NOMO-1 treated with DMSO at 0.1 percent for 48 hours (cell line): ENCODE measurements around the gene NDC80.
A peak's percentile ranks its signal among the peaks of the same experiment; 100 is the strongest.
"Not testable (repeated sequence)": the region's sequence is repeated elsewhere in the genome, so short reads cannot be mapped to it uniquely, and the experiment has no call there.

Experiments used
- DNase-seq: peaks from one replicate; lab custom pipeline; 2025; ENCODE audit not compliant: unreplicated experiment; lab: John Stamatoyannopoulos, UW

NDC80 gene

DNA sequence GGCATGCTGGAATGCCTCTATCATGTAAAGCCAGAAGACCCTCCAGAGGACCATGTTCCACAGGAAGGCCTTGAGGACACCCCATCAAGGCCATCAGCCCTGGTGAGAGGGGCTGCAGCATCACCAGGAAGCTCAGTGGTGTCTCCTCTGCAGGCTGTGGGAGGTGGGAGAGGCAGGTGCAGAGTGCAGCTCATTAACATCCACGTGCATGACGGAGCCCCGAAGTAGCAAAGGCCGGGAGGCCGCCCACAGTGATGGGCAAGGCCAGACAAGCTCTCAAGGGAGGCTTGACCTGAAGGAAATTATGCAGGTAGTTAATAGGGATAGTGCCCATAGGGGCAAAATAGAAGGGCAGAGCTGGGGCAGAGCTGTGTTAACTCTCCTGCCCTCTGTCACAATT lies 53.9 kb downstream of the NDC80 start:
- DNase-seq, result no peak

DNA sequence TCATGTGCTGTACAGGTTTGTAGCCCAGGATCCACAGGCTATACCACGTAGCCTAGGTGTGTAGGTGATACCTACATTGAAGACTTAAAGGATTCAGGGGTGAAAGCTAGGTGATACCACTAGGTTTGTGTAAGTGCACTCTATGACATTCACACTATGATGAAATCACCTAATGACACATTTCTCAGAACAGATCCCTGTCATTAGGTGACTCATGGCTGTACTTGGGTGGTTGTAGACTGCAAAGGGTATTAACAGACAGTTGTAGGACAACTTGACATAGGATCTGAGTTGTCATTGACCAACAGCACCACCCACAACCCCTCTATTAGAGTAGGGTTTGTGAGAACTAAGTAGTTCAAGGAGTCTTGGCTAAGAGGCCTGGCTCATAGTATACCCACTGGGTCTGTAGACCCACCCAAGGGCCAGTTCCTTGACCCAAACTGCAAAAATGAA lies 56.5 kb downstream of the NDC80 start:
- DNase-seq, result peak; percentile 76

DNA sequence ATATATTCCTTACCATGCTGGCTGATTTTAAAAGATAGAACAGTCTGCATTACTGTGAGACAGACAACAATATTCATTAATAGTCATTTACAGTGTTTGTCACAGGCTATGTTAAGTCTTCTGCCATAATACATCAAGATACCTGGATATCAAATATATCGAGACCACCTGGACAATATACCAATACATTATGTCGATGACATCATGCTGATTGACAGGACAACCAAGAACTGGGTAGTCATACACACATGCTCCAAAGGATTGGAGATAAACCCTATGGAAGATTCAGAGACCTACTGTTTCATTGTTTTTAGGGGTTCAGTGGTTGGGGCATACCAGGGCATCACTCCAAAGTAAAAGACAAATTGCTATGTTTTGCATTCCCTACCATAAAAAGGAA lies 57.6 kb downstream of the NDC80 start:
- no peak for DNase-seq

DNA sequence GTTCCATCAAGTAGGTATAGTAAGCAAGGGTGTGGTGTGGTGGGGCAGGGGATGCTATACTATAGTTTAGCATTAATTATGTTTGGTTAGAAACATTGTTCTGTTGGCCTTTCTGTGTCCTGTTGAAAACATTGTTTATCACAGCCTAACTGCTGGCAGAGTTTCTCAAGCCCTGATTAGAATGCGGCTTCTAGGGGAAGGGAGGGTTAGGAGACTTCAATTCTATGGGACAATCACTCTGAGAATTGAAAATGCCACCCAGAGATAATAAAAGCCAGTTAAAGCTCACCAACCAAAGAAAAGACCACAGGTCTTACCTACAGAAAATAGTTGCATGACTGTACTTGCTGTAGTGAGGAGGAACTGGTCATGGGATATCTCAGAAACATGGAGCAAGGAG lies 64.2 kb downstream of the NDC80 start:
- no peak for DNase-seq

DNA sequence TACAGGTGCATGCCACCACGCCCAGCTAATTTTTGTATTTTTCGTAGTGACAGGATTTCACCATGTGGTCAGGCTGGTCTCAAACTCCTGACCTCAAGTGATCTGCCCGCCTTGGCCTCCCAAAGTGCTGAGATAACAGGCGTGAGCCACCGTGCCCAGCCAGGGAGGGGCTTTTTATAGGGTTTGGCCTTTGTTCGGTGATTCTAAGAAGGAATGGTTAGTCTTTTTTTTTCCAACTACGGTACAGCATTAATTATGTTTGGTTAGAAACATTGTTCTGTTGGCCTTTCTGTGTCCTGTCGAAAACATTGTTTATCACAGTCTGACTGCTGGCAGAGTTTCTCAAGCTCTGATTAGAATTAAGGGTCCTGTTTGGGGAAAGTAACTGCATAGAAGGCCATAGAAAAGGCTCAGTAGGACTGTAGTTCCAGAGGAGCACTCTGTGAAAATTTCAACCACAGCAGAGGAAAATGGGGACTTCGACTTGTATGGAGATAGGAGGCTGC lies 64.8 kb downstream of the NDC80 start:
- DNase-seq, result no peak

DNA sequence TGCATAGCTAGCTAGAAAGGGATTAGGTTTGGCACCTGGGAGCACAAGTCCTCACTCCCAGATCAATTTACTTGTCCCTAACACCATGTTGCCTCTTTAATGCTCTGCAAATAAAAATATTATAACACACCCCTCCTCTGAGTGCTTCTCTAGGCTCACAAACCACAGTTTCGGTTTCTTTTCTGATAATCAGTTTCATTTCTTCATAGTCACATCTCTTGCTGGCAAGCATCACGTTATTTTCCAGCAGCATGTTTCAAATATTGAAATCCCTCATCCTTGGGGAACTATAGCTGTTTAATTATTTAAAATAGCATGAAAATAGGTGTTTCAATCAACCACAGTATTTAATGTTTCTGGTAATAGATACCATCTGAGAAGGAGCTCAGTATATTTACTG lies 70.3 kb downstream of the NDC80 start:
- peak; percentile 85 for DNase-seq

DNA sequence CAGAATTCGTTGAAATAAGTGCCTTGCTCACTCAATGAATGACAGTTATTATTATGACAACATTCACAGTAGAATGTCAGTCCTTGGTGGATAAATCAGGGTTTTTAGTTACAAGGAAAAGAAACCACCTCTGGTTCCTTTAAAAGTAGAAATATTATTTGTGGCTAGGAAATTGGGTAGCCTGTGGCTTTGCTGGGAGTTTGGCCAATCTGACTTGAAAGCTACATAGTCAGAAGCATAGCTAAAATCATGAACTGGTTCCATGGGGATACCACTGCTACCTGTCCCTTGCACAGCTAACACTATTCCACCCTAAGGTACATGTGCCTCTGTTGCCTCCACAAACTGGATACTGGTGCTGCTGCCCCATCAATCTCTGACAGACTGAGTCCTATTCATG lies 71.4 kb downstream of the NDC80 start:
- DNase-seq, result no peak

DNA sequence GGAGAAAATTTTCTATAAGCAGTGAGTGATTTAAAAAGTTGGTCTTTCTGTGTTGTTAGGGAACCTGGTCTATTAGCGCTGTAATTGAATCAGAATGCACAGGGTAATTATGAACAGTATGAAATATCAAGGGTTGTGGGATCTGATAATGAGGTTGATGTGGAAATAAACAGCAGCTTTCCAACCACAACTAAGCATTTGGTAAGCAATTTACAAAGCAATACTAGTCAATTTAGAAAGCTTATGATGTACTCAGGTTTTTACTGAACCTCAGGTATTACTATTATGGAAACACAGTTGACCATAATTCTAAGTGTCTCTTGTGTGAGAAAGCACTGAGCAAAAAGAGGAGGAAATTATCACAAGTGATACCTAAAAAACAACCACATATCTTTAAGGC lies 73.2 kb downstream of the NDC80 start:
- DNase-seq, result no peak

DNA sequence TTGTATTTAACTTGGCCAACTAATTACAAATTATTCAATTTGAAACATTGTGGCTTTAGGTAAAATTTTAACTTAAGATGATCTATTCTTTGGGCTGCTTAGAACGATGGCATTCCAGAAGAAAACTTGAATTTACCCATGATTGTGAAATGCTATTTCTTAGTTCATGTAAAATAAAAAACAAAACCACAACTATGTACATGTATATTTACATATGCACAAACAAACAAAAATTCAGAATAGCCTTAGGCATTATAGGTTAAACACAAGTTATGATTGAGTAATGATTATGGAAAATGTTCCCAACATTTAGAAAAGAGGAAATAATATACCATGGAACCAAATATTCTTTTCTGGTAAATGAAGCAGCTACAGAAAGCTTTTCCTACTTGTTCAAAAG lies 80.6 kb downstream of the NDC80 start:
- DNase-seq, result no peak

DNA sequence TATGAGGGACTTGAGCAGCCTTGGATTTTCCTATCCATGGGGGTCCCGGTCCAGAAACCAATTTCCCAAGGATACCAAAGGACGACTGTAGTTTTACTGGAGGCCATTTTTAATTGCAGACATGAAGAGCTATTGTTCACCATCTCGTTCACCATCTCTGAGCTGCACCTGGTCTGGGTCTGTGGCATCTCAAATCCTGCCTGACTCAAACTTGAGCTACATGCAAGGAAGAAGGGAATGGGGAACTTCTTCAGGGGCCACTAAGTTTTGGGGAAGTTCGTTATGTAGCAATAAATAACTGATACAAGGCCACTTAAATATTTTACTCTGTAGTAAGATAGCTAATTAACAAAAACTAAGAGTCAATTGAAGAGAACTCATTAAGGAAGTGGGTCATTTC lies 82.1 kb downstream of the NDC80 start:
- peak; percentile 84 for DNase-seq

DNA sequence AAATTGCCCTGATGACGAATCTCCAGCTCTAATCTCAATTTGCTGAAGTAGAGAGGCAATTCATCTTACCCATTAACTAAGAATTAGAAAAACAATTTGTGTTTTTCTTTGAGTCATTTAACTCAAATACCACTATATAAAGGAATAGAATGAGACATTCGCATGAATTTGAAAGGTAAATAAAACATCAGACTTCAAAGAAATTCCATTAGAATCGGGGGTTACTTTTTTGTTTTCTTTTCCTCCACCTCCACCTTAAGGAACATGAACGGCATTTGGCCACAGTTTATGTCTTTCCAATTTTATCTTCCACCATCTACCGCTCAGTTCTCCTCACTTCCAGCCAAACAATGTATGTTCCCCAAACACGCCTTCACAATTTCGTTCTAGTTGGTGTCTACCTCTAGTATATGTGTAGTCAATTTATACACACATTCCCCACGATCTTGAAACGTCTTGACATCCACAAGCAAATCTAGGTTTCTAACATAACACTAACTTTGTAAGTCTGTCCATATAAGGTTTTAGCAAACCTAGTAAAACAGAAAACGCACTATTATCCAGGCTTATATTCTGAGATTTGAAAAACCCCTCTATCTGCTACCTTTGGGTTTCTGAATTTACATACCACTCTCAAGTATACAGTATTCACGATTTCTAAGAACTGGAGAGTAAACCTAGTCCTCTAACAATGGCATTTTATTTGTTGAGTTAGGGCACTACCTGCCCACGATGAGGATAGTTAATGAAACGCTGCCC lies 83.0 kb downstream of the NDC80 start:
- no peak for DNase-seq

DNA sequence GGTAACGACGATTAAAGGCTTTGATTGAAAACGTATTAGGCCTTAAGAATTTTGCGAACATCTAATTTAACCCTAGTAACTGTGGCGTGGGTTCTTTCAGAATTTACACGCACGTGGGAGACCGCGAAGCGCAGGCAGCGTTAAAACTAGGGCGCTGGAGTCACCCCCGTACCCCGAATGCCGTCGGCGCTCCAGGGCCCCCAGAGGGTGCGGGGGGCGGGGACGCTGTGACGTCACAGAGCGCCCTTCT lies 83.5 kb downstream of the NDC80 start:
- DNase-seq, result no peak

DNA sequence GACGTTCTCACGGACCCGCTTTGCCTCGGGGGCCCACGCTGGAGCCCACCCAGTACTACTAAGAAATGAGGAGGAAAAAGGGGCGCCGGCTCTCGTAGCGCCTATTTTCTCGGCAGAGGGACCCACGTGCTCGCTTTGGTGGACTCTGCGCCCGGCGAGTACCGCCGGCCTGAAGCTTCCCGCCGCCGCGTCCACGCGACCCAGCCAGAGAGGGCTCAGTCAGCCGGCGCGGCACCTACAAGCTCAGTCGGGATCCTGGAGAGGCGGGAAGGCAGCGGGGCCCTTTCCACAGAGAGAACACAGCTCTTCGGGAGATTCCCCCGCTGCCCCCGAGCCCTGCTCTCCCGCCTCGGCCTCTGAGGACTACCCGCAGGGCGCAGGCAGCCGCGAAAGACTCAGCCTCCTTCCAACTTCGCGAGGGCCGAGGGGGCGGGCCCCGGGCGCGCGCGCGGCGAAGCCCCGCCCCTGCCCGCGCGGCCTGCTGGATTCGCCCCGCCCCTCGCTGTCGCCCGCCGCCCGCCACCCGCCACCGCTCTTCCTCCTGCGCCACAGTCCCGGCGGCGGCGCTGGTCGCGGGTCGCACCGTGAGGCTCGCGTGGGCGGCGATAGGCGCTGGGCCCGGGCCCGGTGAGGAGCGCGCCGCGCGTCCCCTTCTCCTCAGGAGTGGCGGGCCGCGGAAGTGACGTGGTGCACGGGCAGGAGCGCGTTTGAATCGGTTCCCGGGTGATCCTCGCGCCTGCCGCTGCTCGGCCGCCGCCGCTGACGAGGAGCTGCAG lies 84.0 kb downstream of the NDC80 start, which contains the start of gene SMCHD1:
Gene SMCHD1, plus strand, starts transcription at position 549 of the 776 bp plus-strand sequence. CDS start 350 bp downstream, outside the sequence.
- peak; percentile 81 for DNase-seq

DNA sequence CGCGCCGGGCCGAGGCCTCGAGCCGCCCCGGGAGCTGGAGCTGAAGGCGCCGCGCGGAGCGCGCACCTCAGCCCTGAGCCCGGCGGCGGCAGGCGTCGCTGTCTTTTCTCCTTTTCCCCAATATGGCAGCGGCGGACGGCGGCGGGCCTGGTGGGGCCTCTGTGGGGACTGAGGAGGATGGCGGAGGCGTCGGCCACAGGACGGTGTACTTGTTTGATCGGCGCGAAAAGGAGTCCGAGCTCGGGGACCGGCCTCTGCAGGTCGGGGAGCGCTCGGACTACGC lies 84.5 kb downstream of the NDC80 start:
- peak; percentile 39 for DNase-seq

DNA sequence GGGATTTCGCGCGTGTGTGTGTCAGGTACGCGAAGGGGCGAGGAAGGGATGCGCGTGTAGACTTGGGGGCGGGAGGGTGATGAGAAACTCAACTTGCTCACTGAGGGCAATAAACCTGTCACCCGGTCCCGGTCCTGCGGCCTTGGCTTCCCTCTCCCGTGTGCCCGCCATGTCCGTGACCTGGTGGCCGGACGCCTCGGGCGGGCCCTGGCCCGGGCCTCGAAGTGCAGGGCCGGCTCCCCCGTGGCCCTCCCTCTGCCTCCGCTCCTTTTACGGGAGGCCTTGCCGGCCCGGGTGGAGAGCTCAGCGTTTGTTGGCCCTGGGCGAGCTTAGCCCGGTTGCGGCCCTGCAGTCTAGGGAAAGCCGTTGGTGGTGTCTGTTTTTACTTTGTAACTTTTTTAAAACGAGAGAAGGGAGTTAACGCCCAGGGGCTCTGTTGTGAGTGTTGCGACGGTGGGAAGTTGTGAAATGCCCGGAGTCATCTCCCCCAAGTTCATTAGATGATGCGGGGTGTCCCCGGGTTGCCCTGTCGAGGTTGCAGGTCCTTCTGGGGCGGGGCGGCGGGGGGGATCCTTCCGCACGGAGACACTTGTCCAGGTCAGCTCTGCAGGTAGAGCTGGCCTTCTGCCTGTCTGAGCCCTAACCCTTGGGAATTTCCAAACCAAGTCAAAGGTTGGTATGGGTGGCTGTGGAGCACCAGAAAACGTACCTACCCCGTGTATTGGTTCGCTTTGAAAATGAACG lies 85.1 kb downstream of the NDC80 start:
- peak; percentile 42 for DNase-seq

DNA sequence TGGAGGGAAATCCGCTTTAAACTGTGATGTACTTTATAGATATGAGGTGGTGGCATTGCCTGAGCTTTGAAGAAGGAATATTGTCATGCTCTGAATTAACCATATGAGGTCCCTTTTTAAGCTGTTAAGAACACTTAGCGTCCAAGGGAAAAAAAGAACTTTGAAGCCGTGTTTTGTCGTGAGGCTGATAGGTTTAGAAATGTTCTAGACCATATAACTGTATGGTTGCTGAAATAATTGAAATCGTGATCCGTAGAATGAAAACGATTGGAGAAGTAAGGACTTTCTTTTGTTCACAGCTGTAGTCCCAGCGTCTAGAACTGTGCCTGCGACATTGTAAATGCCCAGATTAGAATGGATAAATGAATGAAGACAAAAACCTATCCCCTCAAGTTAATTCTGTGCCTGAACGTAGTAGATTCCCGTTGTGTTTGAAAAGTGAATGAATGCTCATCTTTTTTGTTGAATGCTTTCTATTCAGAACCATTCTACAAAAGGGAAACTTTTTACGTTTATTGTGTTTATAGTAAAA lies 85.7 kb downstream of the NDC80 start:
- DNase-seq, result peak; percentile 31

DNA sequence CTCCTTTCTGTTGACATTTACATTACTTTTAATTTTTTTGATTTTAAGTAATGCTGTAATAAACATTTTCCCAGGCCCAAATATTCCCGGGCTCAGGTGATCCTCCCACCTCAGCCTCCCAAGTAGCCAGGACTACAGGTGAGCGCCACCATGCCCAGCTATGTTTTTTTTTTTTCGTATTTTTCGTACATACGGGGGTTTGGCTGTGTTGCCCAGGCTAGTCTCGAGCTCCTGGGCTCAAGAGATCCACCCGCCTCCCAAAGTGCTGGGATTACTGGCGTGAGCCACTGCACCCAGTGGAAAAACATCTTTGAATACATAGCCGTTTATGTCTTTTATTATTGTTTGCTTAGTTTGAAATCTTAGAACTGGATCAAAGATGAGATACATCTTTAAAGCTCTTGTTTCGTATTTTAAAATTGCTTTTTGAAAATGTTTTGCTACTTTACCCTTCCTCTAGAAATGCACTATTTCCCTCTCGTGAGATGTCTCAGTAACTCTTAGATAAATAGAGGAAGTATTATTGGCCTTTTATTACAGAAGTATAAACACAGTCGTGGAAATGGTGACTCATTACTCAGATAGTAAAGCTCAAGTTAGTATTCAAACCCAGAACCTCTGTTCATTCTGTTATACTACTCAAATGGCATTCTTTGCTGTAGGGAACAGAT lies 86.6 kb downstream of the NDC80 start:
- peak; percentile 91 for DNase-seq

DNA sequence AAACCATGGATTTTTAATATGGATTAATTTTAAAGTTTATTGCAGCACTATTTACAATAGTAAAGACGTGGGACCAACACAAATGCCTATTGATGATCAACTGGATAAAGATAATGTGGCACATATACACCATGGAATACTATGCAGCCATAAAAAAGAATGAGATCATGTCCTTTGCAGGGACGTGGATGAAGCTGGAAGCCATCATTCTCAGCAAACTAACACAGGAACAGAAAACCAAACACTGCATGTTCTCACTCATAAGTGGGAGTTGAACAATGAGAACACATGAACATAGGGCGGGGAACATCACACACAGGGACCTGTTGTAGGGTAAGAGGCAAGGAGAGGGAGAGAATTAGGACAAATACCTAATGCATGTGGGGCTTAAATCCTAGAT lies 89.5 kb downstream of the NDC80 start:
- not testable (repeated sequence) for DNase-seq

DNA sequence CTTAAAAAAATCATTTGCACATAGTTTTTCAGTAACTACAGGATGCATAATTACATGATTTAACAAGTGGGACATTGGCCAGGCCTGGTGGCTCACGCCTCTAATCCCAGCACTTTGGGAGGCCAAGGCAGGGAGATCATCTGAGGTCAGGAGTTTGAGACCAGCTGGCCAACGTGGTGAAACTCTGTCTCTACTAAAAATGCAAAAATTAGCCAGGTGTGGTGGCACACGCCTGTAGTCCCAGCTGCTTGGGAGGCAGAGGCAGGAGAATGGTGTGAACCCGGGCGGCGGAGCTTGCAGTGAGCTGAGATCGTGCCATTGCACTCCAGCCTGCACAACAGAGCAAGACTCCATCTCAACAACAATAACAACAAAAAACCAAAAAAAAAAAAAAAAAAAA lies 90.9 kb downstream of the NDC80 start:
- DNase-seq, result not testable (repeated sequence)

DNA sequence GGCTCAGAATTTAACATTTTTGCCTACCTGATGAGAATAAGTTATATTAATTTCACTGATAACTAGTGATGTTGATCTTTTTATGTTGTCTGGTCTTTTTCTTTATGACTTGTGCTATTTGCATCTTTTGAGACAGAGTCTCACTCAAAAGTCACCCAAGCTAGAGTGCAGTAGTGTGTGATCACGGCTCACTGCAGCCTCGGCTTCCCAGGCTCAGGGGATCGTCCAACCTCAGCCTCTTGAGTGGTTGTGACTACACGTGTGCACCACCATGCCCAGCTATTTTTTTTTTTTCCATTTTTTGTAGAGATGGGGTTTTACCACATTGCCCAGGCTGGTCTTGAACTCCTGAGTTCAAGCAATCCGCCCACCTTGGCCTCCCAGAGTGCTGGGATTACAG lies 91.6 kb downstream of the NDC80 start:
- no peak for DNase-seq
